NCI-H1048 (cell line): ENCODE results near the gene SNX4.
"Not testable (repeated sequence)": the region's sequence is repeated elsewhere in the genome, so short reads cannot be mapped to it uniquely, and the experiment has no call there.

Experiments
- DNase-seq: peaks from one replicate; lab custom pipeline; 2025; lab: John Stamatoyannopoulos, UW

The SNX4 gene

GRCh38 chr3:125462722-125463299, 57.2 kb downstream of the SNX4 start:
- DNase-seq, result no peak

- no peak for DNase-seq
Observed at GRCh38 chr3:125461896-125462295, 58.1 kb downstream of the SNX4 start.

- no peak for DNase-seq
Observed at GRCh38 chr3:125460233-125460632, 59.8 kb downstream of the SNX4 start.

GRCh38 chr3:125443923-125444322, 76.1 kb downstream of the SNX4 start:
- no peak for DNase-seq

GRCh38 chr3:125442506-125442905, 77.5 kb downstream of the SNX4 start:
- DNase-seq, result no peak

GRCh38 chr3:125440970-125441369, 79.0 kb downstream of the SNX4 start:
- no peak for DNase-seq

- DNase-seq, result no peak
Observed at GRCh38 chr3:125440559-125440955, 79.4 kb downstream of the SNX4 start.

GRCh38 chr3:125437631-125438435, 82.2 kb downstream of the SNX4 start:
- DNase-seq, result no peak

- DNase-seq, result no peak
Observed at GRCh38 chr3:125436921-125437320, 83.1 kb downstream of the SNX4 start.

- DNase-seq, result no peak
Observed at GRCh38 chr3:125435231-125435630, 84.8 kb downstream of the SNX4 start.

- DNase-seq, result no peak
Observed at GRCh38 chr3:125434582-125435011, 85.4 kb downstream of the SNX4 start.

- no peak for DNase-seq
Observed at GRCh38 chr3:125433611-125434041, 86.4 kb downstream of the SNX4 start.

GRCh38 chr3:125433091-125433534, 86.9 kb downstream of the SNX4 start:
- DNase-seq, result no peak

- DNase-seq, result no peak
Observed at GRCh38 chr3:125431912-125432790, 87.9 kb downstream of the SNX4 start.

GRCh38 chr3:125431391-125431790, 88.6 kb downstream of the SNX4 start:
- no peak for DNase-seq

GRCh38 chr3:125428216-125428830, 91.7 kb downstream of the SNX4 start:
- DNase-seq, result no peak

GRCh38 chr3:125418306-125418705, 101.7 kb downstream of the SNX4 start:
- DNase-seq, result no peak

GRCh38 chr3:125416235-125416634, 103.8 kb downstream of the SNX4 start:
- no peak for DNase-seq

- no peak for DNase-seq
Observed at GRCh38 chr3:125414669-125415068, 105.3 kb downstream of the SNX4 start.

GRCh38 chr3:125410922-125411321, 109.1 kb downstream of the SNX4 start:
- DNase-seq, result no peak

- DNase-seq, result no peak
Observed at GRCh38 chr3:125406070-125406469, 113.9 kb downstream of the SNX4 start.

- not testable (repeated sequence) for DNase-seq
Observed at GRCh38 chr3:125405515-125405914, 114.5 kb downstream of the SNX4 start.
